Measurements from ENCODE around the gene FABP1.

GRCh38 chr2:88085099-88085498, 42.8 kb downstream of the FABP1 start:
- TF ChIP-seq CTCF (IDR thresholded peaks at IDR 0.05) (no peak), POLR2A (IDR thresholded peaks at IDR 0.05) (no peak)

All from uterus (tissue), 2 donors.